HG03520 (cell line): ENCODE data around the gene SH2B2.

Source experiments
- ATAC-seq: cut with Tn5 transposase; IDR thresholded peaks from one replicate; pipeline ENCODE4 v1.9.1; 2021; ENCODE audit warnings: mild to moderate bottlenecking, moderate library complexity; ENCODE audit not compliant: unreplicated experiment

SH2B2 gene

GRCh38 chr7:102286237-102287110 is at the start of gene SH2B2:
SH2B2 (plus strand) TSS chr7:102286868; CDS start chr7:102300551, 13,683 bp downstream.
- ATAC-seq = no peak

GRCh38 chr7:102239206-102239820 is 47.4 kb upstream of the SH2B2 start:
- no peak for ATAC-seq

GRCh38 chr7:102241431-102241830 is 45.2 kb upstream of the SH2B2 start:
- no peak for ATAC-seq

- no peak for ATAC-seq
Observed at GRCh38 chr7:102244601-102245000, 42.1 kb upstream of the SH2B2 start.

DNA sequence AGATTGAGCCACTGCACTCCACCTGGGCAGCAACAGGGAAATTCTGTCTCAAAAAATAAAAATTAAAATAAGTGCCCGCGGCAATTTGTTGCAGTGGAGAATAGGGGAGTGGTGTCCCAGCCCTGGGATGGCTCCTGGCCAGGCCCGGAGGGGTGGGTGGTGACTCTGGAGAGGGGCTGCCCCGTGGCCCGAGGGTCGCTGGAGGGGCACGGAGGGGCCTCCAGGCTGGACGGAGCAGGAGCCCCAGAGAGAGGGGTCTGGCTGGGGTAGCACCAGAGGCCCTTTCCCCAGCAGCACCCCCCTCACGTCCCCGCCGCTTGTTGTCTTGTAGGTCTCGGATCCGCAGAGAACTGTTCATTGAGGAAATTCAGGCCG is 38.6 kb upstream of the SH2B2 start:
- ATAC-seq = no peak

GRCh38 chr7:102248456-102249395 is 37.9 kb upstream of the SH2B2 start:
- no peak for ATAC-seq

- ATAC-seq = no peak
Observed at GRCh38 chr7:102251531-102252365, 34.9 kb upstream of the SH2B2 start.

DNA sequence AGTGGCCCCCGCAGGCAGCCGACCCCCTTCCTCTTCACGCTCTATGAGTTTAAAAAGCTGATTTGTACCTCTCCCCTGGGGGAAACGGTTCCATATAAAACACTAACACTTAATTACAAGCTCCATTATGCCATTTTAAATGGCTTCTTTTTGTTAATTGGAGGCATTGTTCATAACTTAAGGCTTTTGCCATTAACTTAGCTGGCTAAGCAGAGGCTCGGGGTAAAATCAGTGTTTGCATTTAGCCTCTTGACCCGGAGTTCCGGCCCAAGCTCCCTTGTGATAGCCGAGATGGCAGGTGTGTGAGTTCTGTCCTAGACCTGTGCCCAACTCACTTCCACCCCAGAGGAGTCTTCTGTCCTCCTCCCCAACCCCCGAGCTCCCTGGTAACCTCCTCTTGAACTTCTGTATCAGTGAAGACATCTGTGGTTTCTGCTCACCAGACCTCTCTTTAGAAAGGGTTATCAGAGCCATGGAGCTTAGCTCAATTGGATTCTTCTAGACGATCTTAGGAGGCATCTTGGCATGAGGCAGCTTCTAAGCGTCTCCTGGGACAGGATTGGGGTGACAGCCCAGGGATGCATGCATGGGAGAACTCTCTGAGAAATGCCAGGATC is 34.2 kb upstream of the SH2B2 start:
- no peak for ATAC-seq

DNA sequence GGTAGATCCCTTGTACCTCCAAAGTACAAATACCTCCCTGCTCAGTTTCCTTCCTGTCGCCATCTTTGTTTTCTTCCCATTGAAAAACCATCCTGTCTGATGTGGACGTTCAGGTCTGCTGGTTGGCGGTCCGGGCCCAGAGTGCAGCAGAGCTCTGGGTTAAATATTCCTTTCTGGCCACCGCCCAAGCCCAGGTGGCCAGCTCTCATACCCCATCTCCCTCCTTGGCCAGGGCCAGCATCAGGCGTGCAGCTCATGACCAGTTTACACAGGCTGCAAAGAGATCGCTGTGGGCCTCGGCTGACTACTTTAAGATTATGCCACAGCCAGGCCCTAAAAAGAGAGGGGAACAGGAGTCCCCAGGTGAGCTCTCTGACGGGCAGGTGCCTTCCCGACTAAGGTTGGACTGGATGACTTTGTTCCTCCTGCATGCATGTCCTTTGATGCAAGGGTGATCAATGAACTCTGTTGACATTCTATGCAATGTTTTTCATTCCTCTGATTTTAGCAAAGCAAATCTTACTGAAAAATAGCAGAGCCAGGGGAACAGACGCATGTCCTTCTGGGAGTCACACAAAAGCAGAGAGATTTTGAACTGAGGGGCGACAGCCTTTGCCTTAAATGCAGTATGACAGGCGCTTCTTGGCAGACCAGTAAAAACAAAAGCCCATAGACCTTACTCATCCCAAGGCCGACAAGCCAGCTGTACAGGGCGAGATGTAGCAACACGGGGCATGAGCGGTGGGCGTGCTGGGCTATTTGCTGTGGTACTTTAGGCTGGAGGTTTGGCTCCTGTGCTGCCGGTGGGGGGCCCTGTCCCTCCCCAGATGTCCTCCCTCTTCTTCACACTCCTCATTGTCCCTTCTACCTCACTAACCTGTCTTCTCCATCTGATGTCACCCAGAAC is 33.3 kb upstream of the SH2B2 start:
- ATAC-seq = no peak

DNA sequence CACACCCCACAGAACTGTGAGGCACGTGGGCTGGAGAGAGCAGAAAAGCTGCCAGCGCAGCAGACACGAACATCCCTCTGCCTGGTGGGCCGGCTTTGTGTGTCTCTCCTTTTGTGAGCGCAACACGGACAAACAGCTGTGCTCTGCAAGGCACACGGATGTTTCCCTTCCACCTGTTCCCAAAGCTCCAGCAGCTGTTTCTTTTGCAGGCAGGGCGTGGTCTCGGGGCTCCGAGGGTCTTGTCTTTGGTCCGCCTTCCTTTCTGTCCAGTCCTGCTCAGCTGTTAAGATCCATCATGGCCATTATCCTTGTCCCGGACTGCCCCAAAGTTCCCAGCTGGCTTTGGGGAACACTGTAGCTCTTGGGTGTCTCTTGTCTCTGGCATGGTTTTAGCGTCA is 32.7 kb upstream of the SH2B2 start:
- ATAC-seq = no peak

DNA sequence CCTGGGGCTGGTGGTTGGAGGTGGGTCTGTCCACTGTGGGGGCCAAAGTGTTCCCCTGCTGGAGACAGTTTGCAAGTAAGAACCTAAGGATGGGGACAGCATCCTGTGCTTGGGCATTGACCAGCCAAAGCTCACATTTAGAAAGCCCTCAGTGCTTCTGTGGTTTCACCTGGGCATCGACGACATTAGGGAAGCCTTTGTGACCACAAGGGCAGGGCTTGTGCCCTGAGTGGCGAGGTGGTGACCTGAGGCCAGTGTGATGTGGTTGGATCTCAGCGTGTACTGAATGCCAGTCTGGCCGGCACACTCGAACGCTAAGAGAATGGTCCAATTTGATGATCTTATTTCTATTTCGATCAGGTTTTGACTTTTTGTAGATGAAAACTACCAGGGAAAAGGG is 32.1 kb upstream of the SH2B2 start:
- ATAC-seq = no peak

DNA sequence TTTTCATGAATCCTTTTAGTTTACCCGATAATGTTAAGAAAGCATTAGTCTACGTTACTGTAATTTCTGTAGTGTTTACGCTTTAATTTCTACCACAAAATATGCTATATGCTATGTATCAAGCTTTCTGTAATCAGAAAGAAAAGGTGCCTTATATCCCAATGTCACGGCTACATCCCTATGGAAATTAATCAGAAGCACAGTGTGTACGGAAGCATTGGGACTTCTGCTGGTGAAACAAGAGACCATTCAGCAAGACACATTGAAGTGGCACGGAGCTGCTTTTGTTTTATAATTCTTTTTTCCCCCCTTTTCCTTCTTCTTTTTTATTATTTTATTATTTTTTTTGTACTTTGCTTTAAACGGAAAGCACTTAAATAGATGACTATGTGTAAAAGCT is 31.2 kb upstream of the SH2B2 start:
- ATAC-seq = no peak

DNA sequence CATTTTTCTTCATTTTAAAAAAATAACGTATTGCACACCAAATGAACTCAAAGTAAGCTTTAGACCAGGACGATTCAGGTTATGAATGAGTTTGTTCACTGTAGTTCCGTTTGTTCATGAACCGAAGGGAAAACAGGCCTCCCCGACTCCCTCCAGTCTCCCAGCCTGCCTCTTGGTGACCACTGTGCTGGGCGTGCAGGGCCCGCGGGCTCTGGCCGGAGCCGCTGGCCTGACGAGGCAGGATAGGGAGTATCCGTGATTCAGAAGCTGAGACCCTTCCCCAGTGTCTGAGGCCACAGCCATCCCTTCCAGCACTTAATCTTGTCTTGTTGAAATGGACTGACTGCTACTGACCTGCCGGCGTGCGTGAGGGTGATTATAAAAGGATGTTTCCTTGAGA is 30.8 kb upstream of the SH2B2 start:
- no peak for ATAC-seq

DNA sequence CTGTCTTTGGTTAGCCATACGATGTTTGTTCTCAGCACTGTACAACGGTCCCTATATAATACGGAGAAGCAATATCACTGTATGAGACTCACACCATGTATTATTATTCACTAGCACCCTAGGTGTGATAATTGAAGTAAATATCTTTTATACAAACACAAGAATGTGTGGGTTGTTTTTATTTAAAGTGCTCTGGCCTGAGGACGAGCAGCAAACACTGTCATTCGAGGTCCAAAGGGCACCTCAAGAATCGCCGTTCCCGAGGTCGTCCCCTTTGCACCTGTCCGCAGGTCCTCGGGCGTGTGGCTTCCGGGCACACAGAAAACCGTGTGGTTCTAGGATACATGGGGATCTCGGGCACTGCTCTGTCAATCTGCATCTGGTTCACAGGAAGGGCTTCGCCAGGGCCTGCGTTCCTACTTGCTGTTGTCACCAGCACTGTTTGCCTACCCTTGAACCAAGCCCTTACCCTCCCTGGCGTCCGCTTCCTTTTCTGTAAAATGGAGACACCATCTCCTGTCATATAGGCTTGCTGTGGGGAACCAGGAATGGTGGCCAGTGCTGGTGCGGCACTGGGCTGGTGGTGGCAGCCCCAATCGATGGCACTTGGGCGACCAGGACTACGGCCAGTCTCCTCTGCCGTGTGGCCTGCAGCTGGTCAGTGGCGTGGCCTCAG is 28.5 kb upstream of the SH2B2 start:
- no peak for ATAC-seq

DNA sequence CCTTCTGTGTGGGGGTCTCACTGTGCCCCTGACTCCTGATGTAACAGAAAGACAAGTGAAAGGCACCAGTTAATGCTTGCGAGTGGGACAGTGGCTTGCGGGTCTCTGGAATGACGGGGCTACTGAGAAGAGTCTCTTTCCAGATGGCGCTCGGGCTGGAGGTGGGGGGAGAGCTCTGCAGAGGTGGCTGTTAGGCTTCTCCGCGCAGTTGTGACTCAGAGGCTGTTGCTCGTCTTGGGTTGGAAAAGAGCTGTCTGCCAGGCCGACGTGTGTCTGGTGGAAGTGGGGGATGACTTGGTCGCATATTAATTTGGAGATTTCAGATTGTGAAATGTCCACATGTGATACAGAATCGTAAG is 27.9 kb upstream of the SH2B2 start:
- ATAC-seq = no peak

DNA sequence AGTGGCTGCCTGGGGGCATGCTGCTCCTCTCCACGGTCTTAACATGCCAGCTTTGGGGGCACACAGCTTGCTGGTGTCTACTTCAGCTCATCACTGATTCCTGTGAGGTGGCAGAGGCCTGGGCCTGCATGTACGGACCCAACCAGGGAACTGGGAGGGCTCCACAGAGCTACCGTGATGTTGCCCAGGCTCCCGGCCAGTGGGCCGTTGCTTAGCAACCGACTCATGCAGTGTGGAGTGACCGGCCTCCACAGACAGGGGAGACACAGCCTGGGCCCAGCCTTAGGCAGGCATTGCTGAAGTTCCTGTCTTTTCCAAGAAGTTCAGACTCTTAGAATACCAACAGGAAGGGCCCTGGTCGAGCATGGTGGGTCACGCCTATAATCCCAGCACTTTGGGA is 25.8 kb upstream of the SH2B2 start:
- no peak for ATAC-seq

DNA sequence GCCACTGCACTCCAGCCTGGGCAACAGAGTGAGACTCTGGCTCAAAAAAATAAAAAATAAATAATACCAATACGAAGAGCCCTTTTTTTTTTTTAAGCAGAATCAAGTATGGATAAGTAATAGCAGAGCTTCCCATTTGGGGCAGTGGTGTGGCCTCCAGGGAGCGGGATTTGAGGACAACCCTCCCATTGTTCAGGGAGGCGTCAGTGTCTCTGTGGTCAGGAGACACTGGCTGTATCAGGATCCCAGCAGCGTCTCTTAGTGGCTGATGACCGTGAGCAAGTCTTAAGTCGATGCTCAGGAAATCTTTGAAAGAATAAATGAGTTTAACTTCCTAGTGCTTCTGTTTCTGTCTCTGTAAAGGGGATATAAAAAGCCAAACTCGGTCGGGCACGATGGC is 25.2 kb upstream of the SH2B2 start:
- ATAC-seq = no peak

- no peak for ATAC-seq
Observed at GRCh38 chr7:102262546-102262945, 24.1 kb upstream of the SH2B2 start.
